ENCODE data around the gene USH1C. TPM values are rescaled to one million over a fixed set of nuclear protein-coding genes. Genes with fewer than 3 reads are reported as not detected.

Gene USH1C
- total RNA-seq, 4 donors from 2014 or later = 0.75 TPM; not detected in 3

- no peak for TF ChIP-seq CTCF (IDR thresholded peaks at IDR 0.05; ENCODE audit: low read depth)
These were observed 54.5 kb downstream of the USH1C start for GRCh38 chr11:17489751-17490150.

GRCh38 chr11:17488563-17488962, 55.7 kb downstream of the USH1C start:
- TF ChIP-seq CTCF (IDR thresholded peaks at IDR 0.05; ENCODE audit: low read depth) = no peak

GRCh38 chr11:17486646-17487045, 57.6 kb downstream of the USH1C start:
- TF ChIP-seq CTCF (IDR thresholded peaks at IDR 0.05; ENCODE audit: low read depth) = no peak

- no peak for TF ChIP-seq CTCF (IDR thresholded peaks at IDR 0.05; ENCODE audit: low read depth)
These were observed 60.7 kb downstream of the USH1C start for GRCh38 chr11:17483505-17483904.

- TF ChIP-seq CTCF (IDR thresholded peaks at IDR 0.05; ENCODE audit: low read depth) = no peak
These were observed 62.3 kb downstream of the USH1C start for GRCh38 chr11:17481905-17482304.

GRCh38 chr11:17479284-17480214, 64.7 kb downstream of the USH1C start:
- TF ChIP-seq CTCF (IDR thresholded peaks at IDR 0.05; ENCODE audit: low read depth) = no peak

- TF ChIP-seq CTCF (IDR thresholded peaks at IDR 0.05; ENCODE audit: low read depth) = no peak
These were observed 66.1 kb downstream of the USH1C start for GRCh38 chr11:17478070-17478469.
